OCI-LY1 (cell line): ENCODE data around the gene IFNGR1.
"Not testable (repeated sequence)": the region's sequence is repeated elsewhere in the genome, so short reads cannot be mapped to it uniquely, and the experiment has no call there.

Experiments used
- H2AFZ ChIP-seq: fragments of 200-600 bp; sonication (generic), shearing (Covaris generic); 2 replicates; pipeline ENCODE4 v1.6.0; 2014; ENCODE audit warnings: antibody characterized with exemption, mild to moderate bottlenecking, low read length
- H3F3A ChIP-seq: fragments of 200-600 bp; sonication (generic), shearing (Covaris generic); 2 replicates; pipeline ENCODE4 v1.6.0; 2014; ENCODE audit warnings: mild to moderate bottlenecking, antibody characterized with exemption, low read length, moderate library complexity; ENCODE audit not compliant: insufficient read depth
- H3K27ac ChIP-seq: fragments of 200-600 bp; sonication (generic); 2 replicates; pipeline ENCODE4 v1.5.1; 2014; ENCODE audit warnings: low read length, mixed run types, mild to moderate bottlenecking, low read depth; ENCODE audit not compliant: poor library complexity, severe bottlenecking
- H3K27me3 ChIP-seq: fragments of 200-600 bp; sonication (generic); 2 replicates; pipeline ENCODE4 v1.6.0; 2014; ENCODE audit warnings: antibody characterized with exemption, mild to moderate bottlenecking, low read length, moderate library complexity; ENCODE audit not compliant: insufficient read depth
- H3K36me3 ChIP-seq: fragments of 200-600 bp; sonication (generic); 2 replicates; pipeline ENCODE4 v1.6.1; 2014; ENCODE audit warnings: mild to moderate bottlenecking, antibody characterized with exemption, low read length, moderate library complexity, mixed read lengths; ENCODE audit not compliant: insufficient read depth
- H3K4me1 ChIP-seq: fragments of 200-600 bp; sonication (generic); 2 replicates; pipeline ENCODE4 v1.5.1; 2014; ENCODE audit warnings: mild to moderate bottlenecking, low read length, moderate library complexity; ENCODE audit not compliant: insufficient read depth, severe bottlenecking
- H3K4me2 ChIP-seq: fragments of 200-600 bp; sonication (generic), shearing (Covaris generic); 2 replicates; pipeline ENCODE4 v1.6.1; 2014; ENCODE audit warnings: low read length
- H3K4me3 ChIP-seq: fragments of 200-600 bp; sonication (generic); 2 replicates; pipeline ENCODE4 v1.5.1; 2014; ENCODE audit warnings: low read length, low read depth, mild to moderate bottlenecking, mixed read lengths; ENCODE audit not compliant: poor library complexity, severe bottlenecking
- H3K79me2 ChIP-seq: fragments of 200-600 bp; shearing (Covaris generic); 2 replicates; pipeline ENCODE4 v1.6.1; 2016; ENCODE audit warnings: mixed run types, low read length, mixed read lengths; ENCODE audit not compliant: insufficient read depth
- H3K9ac ChIP-seq: fragments of 200-600 bp; sonication (generic), shearing (Covaris generic); 2 replicates; pipeline ENCODE4 v1.6.1; 2014; ENCODE audit warnings: mild to moderate bottlenecking, low read length, mixed read lengths
- H3K9me2 ChIP-seq: fragments of 200-600 bp; sonication (generic), shearing (Covaris generic); 2 replicates; pipeline ENCODE4 v1.6.1; 2014; ENCODE audit warnings: low read depth, mild to moderate bottlenecking, low read length, mixed read lengths
- H3K9me3 ChIP-seq: fragments of 200-600 bp; shearing (Covaris generic); 2 replicates; pipeline ENCODE4 v1.6.1; 2014; ENCODE audit warnings: low read length, mixed read lengths
- H4K20me1 ChIP-seq: fragments of 200-600 bp; sonication (generic), shearing (Covaris generic); 2 replicates; pipeline ENCODE4 v1.6.0; 2016; ENCODE audit warnings: mild to moderate bottlenecking, low read length; ENCODE audit not compliant: insufficient read depth
- EZH2 ChIP-seq: fragments of 200-600 bp; sonication (generic), shearing (Covaris generic); IDR thresholded peaks from 2 replicates; pipeline ENCODE4 v1.8.0; 2017; ENCODE audit warnings: borderline replicate concordance, mixed run types, mild to moderate bottlenecking, antibody characterized with exemption, low read length, moderate library complexity, mixed read lengths
- TF ChIP-seq, protein P1 (sequence below): fragments of 200-600 bp; sonication (generic), shearing (Covaris generic); IDR thresholded peaks from 2 replicates; pipeline ENCODE4 v1.5.1; 2017; ENCODE audit warnings: mild to moderate bottlenecking, antibody characterized with exemption, low read length, moderate library complexity, mixed read lengths

Gene IFNGR1

GRCh38 chr6:137217801-137218472 lies 1.2 kb downstream of the IFNGR1 start:
- Histone ChIP-seq H3K4me1 (peaks cover 57% of the 10 kb centered on the region), H3K9ac (peak overlapping the region; percentile 72; the same call in 1 of the 2 replicates), H3K27ac (no peak overlapping the region), H3K79me2 (peaks cover 26% of the 10 kb centered on the region; the same call in 1 of the 2 replicates), H2AFZ (no peak overlapping the region), H3K9me3 (no peaks in the 10 kb centered on the region), H3K9me2 (no peaks in the 10 kb centered on the region), H3F3A (no peaks in the 10 kb centered on the region), H4K20me1 (no peaks in the 10 kb centered on the region), H3K4me2 (peak overlapping the region; percentile 87), H3K27me3 (no peaks in the 10 kb centered on the region), H3K4me3 (peak overlapping the region; percentile 77), H3K36me3 (peaks cover 7% of the 10 kb centered on the region; the same call in 1 of the 2 replicates)
- TF ChIP-seq EZH2: no peak
- TF ChIP-seq, protein P1, sequence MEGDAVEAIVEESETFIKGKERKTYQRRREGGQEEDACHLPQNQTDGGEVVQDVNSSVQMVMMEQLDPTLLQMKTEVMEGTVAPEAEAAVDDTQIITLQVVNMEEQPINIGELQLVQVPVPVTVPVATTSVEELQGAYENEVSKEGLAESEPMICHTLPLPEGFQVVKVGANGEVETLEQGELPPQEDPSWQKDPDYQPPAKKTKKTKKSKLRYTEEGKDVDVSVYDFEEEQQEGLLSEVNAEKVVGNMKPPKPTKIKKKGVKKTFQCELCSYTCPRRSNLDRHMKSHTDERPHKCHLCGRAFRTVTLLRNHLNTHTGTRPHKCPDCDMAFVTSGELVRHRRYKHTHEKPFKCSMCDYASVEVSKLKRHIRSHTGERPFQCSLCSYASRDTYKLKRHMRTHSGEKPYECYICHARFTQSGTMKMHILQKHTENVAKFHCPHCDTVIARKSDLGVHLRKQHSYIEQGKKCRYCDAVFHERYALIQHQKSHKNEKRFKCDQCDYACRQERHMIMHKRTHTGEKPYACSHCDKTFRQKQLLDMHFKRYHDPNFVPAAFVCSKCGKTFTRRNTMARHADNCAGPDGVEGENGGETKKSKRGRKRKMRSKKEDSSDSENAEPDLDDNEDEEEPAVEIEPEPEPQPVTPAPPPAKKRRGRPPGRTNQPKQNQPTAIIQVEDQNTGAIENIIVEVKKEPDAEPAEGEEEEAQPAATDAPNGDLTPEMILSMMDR: no peak

DNA sequence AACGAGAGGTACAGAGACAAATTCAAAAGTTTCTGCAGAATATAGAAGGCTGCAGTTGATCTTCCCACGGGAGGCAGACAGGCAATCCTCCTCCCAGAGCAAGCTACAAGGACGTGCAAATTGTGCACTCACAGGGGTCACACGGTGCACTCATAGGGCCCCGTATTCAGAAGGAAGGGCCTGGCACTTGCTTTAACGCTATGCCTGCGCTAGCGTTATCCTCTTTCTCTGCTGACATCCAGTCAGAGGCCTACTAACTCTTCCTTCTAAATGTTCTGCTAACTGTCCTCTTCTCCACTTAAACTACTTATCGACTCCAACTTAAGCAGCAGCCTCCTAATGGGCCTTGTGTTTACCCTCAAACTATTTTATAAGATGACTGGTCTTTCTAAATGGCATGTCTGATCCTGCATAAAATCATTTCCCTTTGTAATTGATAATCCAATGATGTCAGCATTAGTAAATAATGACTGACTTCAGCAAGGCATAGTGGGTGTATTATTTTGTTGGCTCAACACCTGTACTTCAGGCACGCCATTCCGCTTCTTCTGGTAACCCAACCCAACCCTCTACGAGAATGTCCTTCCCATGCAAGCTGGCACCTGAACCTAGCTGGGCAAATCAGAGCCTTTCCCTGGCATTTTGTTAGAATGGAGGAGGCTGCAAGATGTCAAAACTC lies 2.2 kb downstream of the IFNGR1 start:
- Histone ChIP-seq H3K9ac (no peak overlapping the region), H3K27me3 (no peaks in the 10 kb centered on the region), H3K4me2 (peak overlapping the region; percentile 87), H3K79me2 (peaks cover 32% of the 10 kb centered on the region; the same call in 1 of the 2 replicates), H3F3A (no peaks in the 10 kb centered on the region), H3K9me3 (no peaks in the 10 kb centered on the region), H2AFZ (no peak overlapping the region), H3K9me2 (no peaks in the 10 kb centered on the region), H3K4me1 (peaks cover 48% of the 10 kb centered on the region), H3K4me3 (peak overlapping the region; percentile 77), H4K20me1 (no peaks in the 10 kb centered on the region), H3K27ac (no peak overlapping the region), H3K36me3 (peaks cover 7% of the 10 kb centered on the region; the same call in 1 of the 2 replicates)
- TF ChIP-seq, protein P1: no peak
- no peak for TF ChIP-seq EZH2

DNA sequence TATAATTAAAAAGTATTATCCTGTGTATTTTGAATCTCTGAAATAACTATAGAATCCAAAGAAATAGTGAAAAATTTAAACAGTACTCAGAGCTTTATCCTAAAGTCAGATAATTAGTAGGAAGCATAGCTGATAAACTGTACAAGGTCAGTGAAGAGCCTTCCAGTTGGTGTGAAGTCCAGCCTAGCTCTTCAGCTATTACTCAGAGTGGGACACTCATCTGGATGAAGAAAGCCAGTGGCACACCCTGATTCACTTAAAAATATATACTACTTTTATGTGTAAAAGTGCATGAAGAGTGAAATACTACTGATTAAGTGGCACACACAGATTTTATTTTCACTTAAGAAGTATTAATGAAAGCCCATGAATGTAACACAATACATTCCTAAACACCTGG lies 3.1 kb downstream of the IFNGR1 start:
- no peaks in the 10 kb centered on the region for H3K27me3 ChIP-seq
- H3K4me3 ChIP-seq: no peak overlapping the region
- H3F3A ChIP-seq: no peaks in the 10 kb centered on the region
- TF ChIP-seq, protein P1: no peak
- no peak for TF ChIP-seq EZH2
- H3K36me3 ChIP-seq: peaks cover 7% of the 10 kb centered on the region; the same call in 1 of the 2 replicates
- peaks cover 38% of the 10 kb centered on the region for H3K79me2 ChIP-seq
- no peak overlapping the region; the same call in 1 of the 2 replicates for H3K4me2 ChIP-seq
- no peaks in the 10 kb centered on the region for H3K9me2 ChIP-seq
- no peaks in the 10 kb centered on the region for H4K20me1 ChIP-seq
- H3K27ac ChIP-seq: no peak overlapping the region
- H3K9me3 ChIP-seq: no peaks in the 10 kb centered on the region
- no peak overlapping the region for H2AFZ ChIP-seq
- H3K4me1 ChIP-seq: peaks cover 45% of the 10 kb centered on the region
- no peak overlapping the region for H3K9ac ChIP-seq

DNA sequence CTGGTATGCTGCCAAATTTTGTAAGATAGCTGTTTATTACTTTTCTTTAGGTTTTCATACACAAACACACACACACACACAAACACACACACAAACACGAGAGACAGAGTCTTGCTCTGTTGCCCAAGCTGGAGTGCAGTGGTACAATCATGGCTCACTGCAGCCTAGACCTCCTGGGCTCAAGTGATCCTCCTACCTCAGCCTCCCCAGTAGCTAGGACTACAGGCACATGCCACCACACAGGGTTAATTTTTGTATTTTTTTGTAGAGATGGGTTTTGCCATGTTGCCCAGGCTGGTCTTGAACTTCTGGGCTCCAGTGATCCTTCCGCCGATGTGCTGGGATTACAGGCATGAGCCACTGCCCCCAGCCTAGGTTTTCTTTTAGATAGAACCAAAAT lies 3.6 kb downstream of the IFNGR1 start:
- Histone ChIP-seq H3K4me1 (peaks cover 43% of the 10 kb centered on the region), H3K79me2 (peaks cover 42% of the 10 kb centered on the region)
- not testable (repeated sequence) for H3K9ac ChIP-seq, H3K9me3 ChIP-seq, H3K36me3 ChIP-seq, H2AFZ ChIP-seq, H3K4me2 ChIP-seq, H3K4me3 ChIP-seq, H3K9me2 ChIP-seq, H3K27ac ChIP-seq, H3F3A ChIP-seq, H3K27me3 ChIP-seq, H4K20me1 ChIP-seq
